Right lobe of liver (tissue), 4 donors: ENCODE measurements around the gene MAP3K14.

Experiments used
- CTCF ChIP-seq, 4 donors: fragments of 200-600 bp in 3 of 4; fragments of 450-650 bp in 1 of 4; IDR thresholded peaks; one replicate each; pipeline versions ENCODE4 v1.5.1 to v1.8.0; 2016 to 2022; ENCODE audit warnings: antibody characterized with exemption in 4 of 4, mild to moderate bottlenecking in 2 of 4
- POLR2A ChIP-seq: fragments of 450-650 bp; IDR thresholded peaks from one replicate; pipeline ENCODE4 v1.6.1; 2017; ENCODE audit warnings: antibody characterized with exemption, mild to moderate bottlenecking
- donor health status: DM: no; HTN: no; CAD: no.
- donor health status: DM: no; HTN: no; CAD: no.
- donor health status: DM: no; HTN: yes; CAD: no.

GRCh38 chr17:45265821-45266220 is 51.0 kb downstream of the MAP3K14 start:
- TF ChIP-seq CTCF (IDR thresholded peaks at IDR 0.05) (no peak), POLR2A (no peak)
